Suprapubic skin (tissue), 4 donors: Measurements from ENCODE around the gene VRTN. TPM values are rescaled to one million over a fixed set of nuclear protein-coding genes. Genes with fewer than 3 reads are reported as not detected.
"Not testable (repeated sequence)": the region's sequence is repeated elsewhere in the genome, so short reads cannot be mapped to it uniquely, and the experiment has no call there.

Experiments used
- DNase-seq, 2 donors: peaks; one replicate each; pipeline ENCODE4 v3.0.0-alpha.2; 2019; ENCODE audit warnings: low spot score in 2 of 2
- H3K27ac ChIP-seq: fragments of 200-600 bp; sonication (generic); one replicate; pipeline ENCODE4 v1.5.1; 2019
- H3K27me3 ChIP-seq: fragments of 200-600 bp; sonication (generic); one replicate; pipeline ENCODE4 v1.5.1; 2019
- H3K36me3 ChIP-seq: fragments of 200-600 bp; sonication (generic); one replicate; pipeline ENCODE4 v1.5.1; 2019
- H3K4me1 ChIP-seq: fragments of 200-600 bp; sonication (generic); one replicate; pipeline ENCODE4 v1.5.1; 2019
- H3K4me3 ChIP-seq: fragments of 200-600 bp; sonication (generic); one replicate; pipeline ENCODE4 v1.5.1; 2019; ENCODE audit warnings: mild to moderate bottlenecking
- H3K9me3 ChIP-seq: fragments of 200-600 bp; sonication (generic); one replicate; pipeline ENCODE4 v1.5.1; 2019
- CTCF ChIP-seq, 2 donors: fragments of 200-600 bp in 1 of 2; fragments of 450-650 bp in 1 of 2; sonication (generic) in 1 of 2; IDR thresholded peaks; one replicate each; pipeline ENCODE4 v1.5.1; 2016 to 2019; ENCODE audit warnings: antibody characterized with exemption in 2 of 2, mild to moderate bottlenecking in 1 of 2, moderate library complexity in 1 of 2
- EP300 ChIP-seq: sonication (generic); formaldehyde crosslinking; IDR thresholded peaks from one replicate; pipeline ENCODE4 v1.6.1; 2017; ENCODE audit warnings: antibody characterized with exemption
- POLR2A ChIP-seq, 2 donors: fragments of 450-650 bp; IDR thresholded peaks; one replicate each; pipeline ENCODE4 v1.6.1; 2017; ENCODE audit warnings: antibody characterized with exemption in 2 of 2, mild to moderate bottlenecking in 2 of 2, moderate library complexity in 2 of 2
- POLR2AphosphoS5 ChIP-seq, 3 donors: sonication (generic); formaldehyde crosslinking; IDR thresholded peaks; one replicate each; pipeline ENCODE4 v1.6.1; 2017; ENCODE audit warnings: antibody characterized with exemption in 3 of 3
- WGBS: methylation state at CpG from one replicate; pipeline ENCODE4 v1.1.5; 2018; 5-methylcytosine and 5-hydroxymethylcytosine counted together
- total RNA-seq, 4 donors: library from RNA; depleted of rRNA; stranded (reverse); fragments of >200 nt; gene quantifications; one replicate each; pipeline ENCODE4 v1.1.0, GENCODE V29; 2016

VRTN gene
- total RNA-seq, 4 donors from 2014 or later, result 0.17 to 0.21 TPM; not detected in 2

- Histone ChIP-seq H3K27ac (no peak overlapping the region), H3K4me1 (no peaks in the 10 kb centered on the region), H3K36me3 (no peaks in the 10 kb centered on the region), H3K27me3 (peaks cover 3% of the 10 kb centered on the region), H3K4me3 (no peak overlapping the region), H3K9me3 (no peaks in the 10 kb centered on the region)
- 69% methylated on average over 8 of the region's 8 CpGs for WGBS
- TF ChIP-seq POLR2A (IDR thresholded peaks at IDR 0.05) (no peak), EP300 (no peak), CTCF (IDR thresholded peaks at IDR 0.05) (no peak), POLR2AphosphoS5 (IDR thresholded peaks at IDR 0.05) (no peak)
- peak; percentile 25 to 67 for DNase-seq
Observed at GRCh38 chr14:74368441-74368840, 20.2 kb downstream of the VRTN start.

DNA sequence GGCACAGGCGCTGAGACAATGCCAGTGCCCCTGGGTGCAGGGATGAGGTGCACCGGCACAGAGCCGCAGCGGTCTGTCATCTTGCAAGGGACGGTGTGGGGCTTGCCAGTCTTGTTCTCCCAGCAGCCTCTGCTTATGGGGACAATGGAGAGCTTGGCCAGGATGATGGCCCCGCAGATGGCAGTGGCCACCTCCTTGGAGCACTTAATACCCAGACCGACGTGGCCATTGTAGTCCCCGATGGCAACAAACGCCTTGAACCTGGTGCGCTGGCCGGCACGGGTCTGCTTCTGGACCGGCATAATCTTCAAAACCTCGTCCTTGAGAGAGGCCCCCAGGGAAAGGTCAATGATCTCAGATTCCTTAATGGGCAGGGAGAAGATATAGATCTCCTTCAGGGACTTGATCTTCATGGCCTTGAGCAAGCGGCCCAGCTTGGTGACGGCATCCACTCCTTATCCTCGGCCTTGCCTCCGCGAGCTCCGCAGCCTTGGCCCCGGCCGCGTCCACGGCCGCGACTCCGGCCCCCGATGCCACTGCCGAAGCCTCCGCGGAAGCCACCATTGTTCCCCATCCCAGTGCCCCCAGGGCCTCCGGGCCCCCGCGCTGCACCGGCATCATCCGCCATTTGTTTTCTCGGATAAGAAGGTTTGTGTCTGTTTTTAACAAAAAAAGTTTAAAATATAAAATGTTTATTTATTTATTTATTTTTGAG, 29.9 kb downstream of the VRTN start:
- no peak for TF ChIP-seq EP300
- TF ChIP-seq CTCF (IDR thresholded peaks at IDR 0.05), result no peak
- TF ChIP-seq POLR2A (IDR thresholded peaks at IDR 0.05), result no peak
- TF ChIP-seq POLR2AphosphoS5 (IDR thresholded peaks at IDR 0.05), result no peak
- no peak overlapping the region for H3K4me3 ChIP-seq
- no peak overlapping the region for H3K27ac ChIP-seq
- H3K36me3 ChIP-seq, result no peaks in the 10 kb centered on the region
- no peaks in the 10 kb centered on the region for H3K4me1 ChIP-seq
- H3K9me3 ChIP-seq, result no peaks in the 10 kb centered on the region
- H3K27me3 ChIP-seq, result peaks cover 5% of the 10 kb centered on the region
- DNase-seq, result peak; percentile 27 to 62
- WGBS, result 98% methylated on average over 32 of the region's 38 CpGs

DNA sequence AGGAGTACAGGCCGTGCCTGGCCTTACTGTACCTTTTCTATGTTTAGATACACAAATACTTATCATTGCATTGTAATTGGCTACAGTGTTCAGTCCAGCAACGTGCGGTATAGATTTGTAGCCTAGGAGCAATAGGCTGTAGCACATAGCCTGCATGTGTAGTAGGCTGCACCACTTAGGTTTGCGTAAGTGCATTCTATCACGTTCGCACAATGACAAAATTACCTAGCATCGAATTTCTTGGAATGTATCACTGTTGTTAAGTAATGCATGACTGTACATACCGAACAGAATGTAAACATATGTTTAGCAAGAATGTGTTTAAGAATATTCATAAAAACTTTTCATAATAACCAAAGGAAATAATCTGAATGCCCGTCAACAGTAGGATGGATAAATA, 31.9 kb downstream of the VRTN start:
- no peak for TF ChIP-seq CTCF (IDR thresholded peaks at IDR 0.05)
- TF ChIP-seq POLR2AphosphoS5 (IDR thresholded peaks at IDR 0.05), result no peak
- TF ChIP-seq EP300, result no peak
- no peak for TF ChIP-seq POLR2A (IDR thresholded peaks at IDR 0.05)
- H3K4me3 ChIP-seq, result no peak overlapping the region
- no peak overlapping the region for H3K27ac ChIP-seq
- no peaks in the 10 kb centered on the region for H3K4me1 ChIP-seq
- no peaks in the 10 kb centered on the region for H3K36me3 ChIP-seq
- WGBS, result 76% methylated on average over 9 of the region's 9 CpGs
- peaks cover 5% of the 10 kb centered on the region for H3K27me3 ChIP-seq
- H3K9me3 ChIP-seq, result no peaks in the 10 kb centered on the region
- DNase-seq, result peak in 1 of 2 donors; percentile 13

GRCh38 chr14:74380845-74381244, 32.6 kb downstream of the VRTN start:
- TF ChIP-seq POLR2A (IDR thresholded peaks at IDR 0.05) (no peak), CTCF (IDR thresholded peaks at IDR 0.05) (no peak), EP300 (no peak), POLR2AphosphoS5 (IDR thresholded peaks at IDR 0.05) (no peak)
- DNase-seq, result no peak
- WGBS, result 79% methylated on average over 13 of the region's 13 CpGs
- Histone ChIP-seq H3K4me3 (no peak overlapping the region), H3K27ac (no peak overlapping the region), H3K36me3 (no peaks in the 10 kb centered on the region), H3K27me3 (peaks cover 3% of the 10 kb centered on the region), H3K4me1 (no peaks in the 10 kb centered on the region), H3K9me3 (no peaks in the 10 kb centered on the region)

GRCh38 chr14:74381571-74381970, 33.3 kb downstream of the VRTN start:
- 84% methylated on average over 10 of the region's 10 CpGs for WGBS
- H3K27ac ChIP-seq, H3K27me3 ChIP-seq, H3K4me3 ChIP-seq, H3K36me3 ChIP-seq, H3K4me1 ChIP-seq, DNase-seq, H3K9me3 ChIP-seq: not testable (repeated sequence)

GRCh38 chr14:74382231-74382630, 34.0 kb downstream of the VRTN start:
- 94% methylated on average over 4 of the region's 4 CpGs for WGBS
- Histone ChIP-seq H3K9me3 (no peaks in the 10 kb centered on the region), H3K36me3 (no peaks in the 10 kb centered on the region), H3K27me3 (no peaks in the 10 kb centered on the region), H3K27ac (no peak overlapping the region), H3K4me3 (no peak overlapping the region), H3K4me1 (no peaks in the 10 kb centered on the region)
- no peak for DNase-seq
- no peak for TF ChIP-seq CTCF (IDR thresholded peaks at IDR 0.05)
- no peak for TF ChIP-seq POLR2A (IDR thresholded peaks at IDR 0.05)
- TF ChIP-seq EP300, result no peak
- no peak for TF ChIP-seq POLR2AphosphoS5 (IDR thresholded peaks at IDR 0.05)
